ENCODE measurements around the gene PLEKHM2. TPM values are rescaled to one million over a fixed set of nuclear protein-coding genes. Genes with fewer than 3 reads are reported as not detected.

The PLEKHM2 gene
- total RNA-seq, 1 experiment from 2014 or later = 33.3 TPM

- CTCF ChIA-PET = no interaction called here
- peaks cover 36% of the 10 kb centered on the region for H3K4me1 Mint-ChIP-seq (ENCODE audit: low read depth, unreplicated experiment)
Measured at GRCh38 chr1:15683345-15684039, 628 bp upstream of the PLEKHM2 start.

DNA sequence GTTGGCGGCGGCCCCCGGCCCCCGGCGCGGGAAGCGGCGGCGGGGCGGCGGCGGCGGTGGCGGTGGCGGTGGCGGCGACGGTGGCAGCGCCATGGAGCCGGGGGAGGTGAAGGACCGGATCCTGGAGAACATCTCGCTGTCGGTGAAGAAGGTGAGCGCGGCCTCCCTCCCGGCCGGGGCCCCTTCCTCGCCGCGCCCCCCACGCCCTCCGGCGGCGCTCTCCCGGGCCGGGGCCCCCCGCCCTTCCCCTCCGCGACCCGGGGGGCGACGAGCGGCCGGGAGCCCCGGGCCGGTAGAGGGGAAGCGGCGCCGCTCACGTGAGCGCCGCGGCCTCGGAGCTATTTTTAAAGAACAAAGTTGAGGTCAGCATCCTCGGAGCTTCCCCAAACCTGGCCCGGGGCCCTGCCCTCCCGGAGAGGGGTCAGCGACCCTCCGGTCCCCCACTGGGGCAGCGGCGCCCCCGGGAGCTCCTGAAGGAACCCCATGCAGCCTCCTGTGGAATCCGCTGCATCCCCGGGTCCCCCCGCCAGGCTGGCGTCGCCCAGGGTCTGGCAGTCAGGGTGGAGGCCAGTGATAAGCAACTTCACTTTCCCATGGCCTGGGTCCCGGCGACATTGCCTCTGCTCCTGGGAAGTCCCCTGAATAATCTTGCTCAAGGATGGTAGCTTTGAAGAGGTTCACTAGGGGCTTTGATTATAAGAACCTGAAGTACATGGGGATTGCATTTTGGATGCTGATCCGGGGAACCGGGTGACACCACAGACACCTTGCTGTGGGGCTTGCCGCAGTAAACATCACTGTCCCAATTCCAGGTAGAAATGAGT is 560 bp downstream of the PLEKHM2 start:
- POLR2A ChIA-PET = no interaction called here
- CTCF ChIA-PET = no interaction called here
- TF ChIP-seq, protein P1, sequence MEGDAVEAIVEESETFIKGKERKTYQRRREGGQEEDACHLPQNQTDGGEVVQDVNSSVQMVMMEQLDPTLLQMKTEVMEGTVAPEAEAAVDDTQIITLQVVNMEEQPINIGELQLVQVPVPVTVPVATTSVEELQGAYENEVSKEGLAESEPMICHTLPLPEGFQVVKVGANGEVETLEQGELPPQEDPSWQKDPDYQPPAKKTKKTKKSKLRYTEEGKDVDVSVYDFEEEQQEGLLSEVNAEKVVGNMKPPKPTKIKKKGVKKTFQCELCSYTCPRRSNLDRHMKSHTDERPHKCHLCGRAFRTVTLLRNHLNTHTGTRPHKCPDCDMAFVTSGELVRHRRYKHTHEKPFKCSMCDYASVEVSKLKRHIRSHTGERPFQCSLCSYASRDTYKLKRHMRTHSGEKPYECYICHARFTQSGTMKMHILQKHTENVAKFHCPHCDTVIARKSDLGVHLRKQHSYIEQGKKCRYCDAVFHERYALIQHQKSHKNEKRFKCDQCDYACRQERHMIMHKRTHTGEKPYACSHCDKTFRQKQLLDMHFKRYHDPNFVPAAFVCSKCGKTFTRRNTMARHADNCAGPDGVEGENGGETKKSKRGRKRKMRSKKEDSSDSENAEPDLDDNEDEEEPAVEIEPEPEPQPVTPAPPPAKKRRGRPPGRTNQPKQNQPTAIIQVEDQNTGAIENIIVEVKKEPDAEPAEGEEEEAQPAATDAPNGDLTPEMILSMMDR (IDR thresholded peaks at IDR 0.05; ENCODE audit: insufficient read depth in 1 of 2, low read depth in 1 of 2, low read length in 1 of 2, severe bottlenecking in 1 of 2, unreplicated experiment in 1 of 2) = no peak
- H3K9me3 Mint-ChIP-seq (ENCODE audit: unreplicated experiment) = no peaks in the 10 kb centered on the region
- Histone ChIP-seq H3K4me1 (peaks cover 31% of the 10 kb centered on the region), H3K4me3 (ENCODE audit: low read depth, low read length) (peak overlapping the region; percentile 60), H3K36me3 (ENCODE audit: control insufficient read depth, insufficient read depth, low read length) (no peaks in the 10 kb centered on the region), H3K27me3 (replicated peaks; ENCODE audit: control insufficient read depth, insufficient read depth, low read length) (no peaks in the 10 kb centered on the region), H3K9me3 (no peaks in the 10 kb centered on the region)
- H3K27ac Mint-ChIP-seq (ENCODE audit: unreplicated experiment) = peak overlapping the region; percentile 57
- no peaks in the 10 kb centered on the region for H3K36me3 Mint-ChIP-seq (ENCODE audit: insufficient read depth, unreplicated experiment)
- no TSS peak for BruUV-seq (replicated peaks)
- peak overlapping the region; percentile 73 for H3K4me3 Mint-ChIP-seq (ENCODE audit: unreplicated experiment)
- peaks cover 32% of the 10 kb centered on the region for H3K4me1 Mint-ChIP-seq (ENCODE audit: low read depth, unreplicated experiment)
- H3K27me3 Mint-ChIP-seq (ENCODE audit: insufficient read depth, unreplicated experiment) = no peaks in the 10 kb centered on the region
- intact Hi-C loops (cut with micrococcal nuclease; ENCODE audit: unreplicated experiment) = loop anchor here (10.0 kb wide), 1 partner anchor 60 kb away; the partner anchor contains the start of gene TMEM82
- DNase-seq = peak in 1 of 2 experiments; percentile 30

More at GRCh38 chr1:15683345-15684039, 628 bp upstream of the PLEKHM2 start:
- H3K27me3 ChIP-seq (replicated peaks; ENCODE audit: control insufficient read depth, insufficient read depth, low read length) = no peaks in the 10 kb centered on the region
- H3K36me3 ChIP-seq (ENCODE audit: control insufficient read depth, insufficient read depth, low read length) = no peaks in the 10 kb centered on the region
- Mint-ChIP-seq H3K4me3 (ENCODE audit: unreplicated experiment) (peak overlapping the region; percentile 63), H3K27ac (ENCODE audit: unreplicated experiment) (peak overlapping the region; percentile 80), H3K9me3 (ENCODE audit: unreplicated experiment) (no peaks in the 10 kb centered on the region), H3K36me3 (ENCODE audit: insufficient read depth, unreplicated experiment) (no peaks in the 10 kb centered on the region), H3K27me3 (ENCODE audit: insufficient read depth, unreplicated experiment) (no peaks in the 10 kb centered on the region)
- peak overlapping the region; percentile 60 for H3K4me3 ChIP-seq (ENCODE audit: low read depth, low read length)
- H3K4me1 ChIP-seq = peaks cover 31% of the 10 kb centered on the region
- intact Hi-C loops (cut with micrococcal nuclease; ENCODE audit: unreplicated experiment) = loop anchor here (10.0 kb wide), 1 partner anchor 61 kb away; the partner anchor contains the start of gene TMEM82
- TF ChIP-seq, protein P1 (IDR thresholded peaks at IDR 0.05; ENCODE audit: insufficient read depth in 1 of 2, low read depth in 1 of 2, low read length in 1 of 2, severe bottlenecking in 1 of 2, unreplicated experiment in 1 of 2) = no peak
- H3K9me3 ChIP-seq = no peaks in the 10 kb centered on the region
- DNase-seq = no peak
- POLR2A ChIA-PET = no interaction called here
- no TSS peak for BruUV-seq (replicated peaks)

- peak overlapping the region; percentile 57 for H3K27ac Mint-ChIP-seq (ENCODE audit: unreplicated experiment)
- H3K4me3 ChIP-seq (ENCODE audit: low read depth, low read length) = peak overlapping the region; percentile 14; the same call in 1 of the 2 replicates
- TF ChIP-seq, protein P1 (IDR thresholded peaks at IDR 0.05; ENCODE audit: insufficient read depth in 1 of 2, low read depth in 1 of 2, low read length in 1 of 2, severe bottlenecking in 1 of 2, unreplicated experiment in 1 of 2) = no peak
- H3K9me3 ChIP-seq = no peaks in the 10 kb centered on the region
- ChIA-PET POLR2A (interaction anchor here (0.7 kb wide), 1 partner anchor 49 kb away, joined by 10 read pairs; no protein-coding TSS in a partner anchor), CTCF (no interaction called here)
- peaks cover 27% of the 10 kb centered on the region for H3K4me1 Mint-ChIP-seq (ENCODE audit: low read depth, unreplicated experiment)
- H3K4me3 Mint-ChIP-seq (ENCODE audit: unreplicated experiment) = peak overlapping the region; percentile 73
- no peaks in the 10 kb centered on the region for H3K27me3 ChIP-seq (replicated peaks; ENCODE audit: control insufficient read depth, insufficient read depth, low read length)
- H3K4me1 ChIP-seq = peaks cover 20% of the 10 kb centered on the region
- DNase-seq = peak in 1 of 2 experiments; percentile 40
- no peaks in the 10 kb centered on the region for H3K36me3 ChIP-seq (ENCODE audit: control insufficient read depth, insufficient read depth, low read length)
- H3K36me3 Mint-ChIP-seq (ENCODE audit: insufficient read depth, unreplicated experiment) = no peaks in the 10 kb centered on the region
- H3K27me3 Mint-ChIP-seq (ENCODE audit: insufficient read depth, unreplicated experiment) = no peaks in the 10 kb centered on the region
- no peaks in the 10 kb centered on the region for H3K9me3 Mint-ChIP-seq (ENCODE audit: unreplicated experiment)
- TSS peak; percentile 75 for BruUV-seq (replicated peaks)
- intact Hi-C loops (cut with micrococcal nuclease; ENCODE audit: unreplicated experiment) = loop anchor here (10.0 kb wide), 1 partner anchor 59 kb away; the partner anchor contains the start of gene TMEM82
Measured at GRCh38 chr1:15685820-15686219, 1.7 kb downstream of the PLEKHM2 start.

All from Caco-2 (cell line).